ENCODE data around the gene TAC3.

- TF ChIP-seq POLR2A (IDR thresholded peaks at IDR 0.05; ENCODE audit: low read depth, low read length): no peak
- TF ChIP-seq POLR2AphosphoS5 (IDR thresholded peaks at IDR 0.05; ENCODE audit: low read depth, low read length): no peak
- no peak for TF ChIP-seq TAF1 (IDR thresholded peaks at IDR 0.05; ENCODE audit: low read depth, low read length)
- TF ChIP-seq SPI1 (IDR thresholded peaks at IDR 0.05; ENCODE audit: low read depth, low read length): no peak
Observed at GRCh38 chr12:57039016-57039798, 22.9 kb upstream of the TAC3 start.

Data from GM12891 (cell line).